MCF 10A (cell line): Measurements from ENCODE around the gene DZIP3. TPM values are rescaled to one million over a fixed set of nuclear protein-coding genes. Genes with fewer than 3 reads are reported as not detected.

ENCODE experiments used
- BruUV-seq: library from RNA; stranded (reverse); fragments of 400-500 nt; replicated peaks from 2 replicates; lab custom pipeline; 2021; lab: Mats Ljungman, UMichigan
- CTCF ChIA-PET: fragments of 300-600 bp; sonication (Branson Sonifier 250); formaldehyde crosslinking; extraction: SDS; loops from one replicate; lab custom pipeline; 2021; ENCODE audit warnings: antibody characterized with exemption, inconsistent platforms; lab: Yijun Ruan, JAX
- POLR2A ChIA-PET: fragments of 300-600, 350-650 bp; sonication (Branson Sonifier 250); formaldehyde crosslinking; extraction: SDS; loops from one replicate; lab custom pipeline; 2020; ENCODE audit warnings: antibody characterized with exemption, inconsistent platforms; lab: Yijun Ruan, JAX
- DNase-seq: peaks from one replicate; pipeline ENCODE4 v3.0.0-alpha.2; 2018; ENCODE audit not compliant: unreplicated experiment
- H3K27ac Mint-ChIP-seq: one replicate; pipeline ENCODE4 v1.8.0; 2022; ENCODE audit warnings: mild to moderate bottlenecking, low read depth, mixed read lengths; ENCODE audit not compliant: unreplicated experiment
- H3K27me3 Mint-ChIP-seq: one replicate; pipeline ENCODE4 v1.8.0; 2022; ENCODE audit warnings: mixed read lengths; ENCODE audit not compliant: insufficient read depth, unreplicated experiment
- H3K36me3 Mint-ChIP-seq: one replicate; pipeline ENCODE4 v1.8.0; 2022; ENCODE audit warnings: mild to moderate bottlenecking, moderate library complexity, mixed read lengths; ENCODE audit not compliant: insufficient read depth, unreplicated experiment
- H3K4me1 Mint-ChIP-seq: one replicate; pipeline ENCODE4 v1.8.0; 2022; ENCODE audit warnings: mixed read lengths; ENCODE audit not compliant: insufficient read depth, unreplicated experiment
- H3K4me3 Mint-ChIP-seq: one replicate; pipeline ENCODE4 v1.8.0; 2022; ENCODE audit warnings: mild to moderate bottlenecking, moderate library complexity, mixed read lengths; ENCODE audit not compliant: unreplicated experiment
- H3K9me3 Mint-ChIP-seq: one replicate; pipeline ENCODE4 v1.8.0; 2022; ENCODE audit warnings: mixed read lengths; ENCODE audit not compliant: unreplicated experiment
- intact Hi-C: fragments of 100-400 bp; cut with micrococcal nuclease; formaldehyde crosslinking; loops from 2 replicates; pipeline ENCODE4 v1.14.1; 2022
- total RNA-seq: library from RNA; stranded (reverse); gene quantifications from 2 replicates; pipeline ENCODE4 v1.2.3, GENCODE V29; 2022
- TF ChIP-seq, protein P1 (sequence below): fragments of 200-600 bp; IDR thresholded peaks from one replicate; pipeline ENCODE4 v1.8.0; 2022; ENCODE audit warnings: antibody characterized with exemption, mild to moderate bottlenecking; ENCODE audit not compliant: unreplicated experiment

The DZIP3 gene
- total RNA-seq, 1 experiment from 2014 or later, result 10.1 TPM

DNA sequence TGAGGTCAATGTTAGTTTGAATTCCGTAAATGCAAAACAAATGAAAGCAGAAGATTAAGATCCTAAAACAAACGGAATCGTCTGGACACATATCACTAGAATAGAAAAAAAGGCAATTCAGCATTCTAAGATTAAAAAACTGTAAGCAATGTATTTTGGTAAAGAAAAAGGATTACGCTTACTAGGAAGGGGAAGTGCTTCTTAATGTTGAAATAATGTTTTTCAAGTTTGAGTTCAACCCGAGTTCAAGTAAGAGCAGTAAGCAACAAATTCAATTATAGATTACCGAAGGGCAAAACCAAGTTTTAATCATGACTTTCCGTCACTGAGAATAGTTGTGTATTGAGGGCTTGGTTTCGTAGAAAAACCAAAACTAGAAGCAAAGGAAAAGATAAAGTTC, 921 bp upstream of the DZIP3 start:
- H3K36me3 Mint-ChIP-seq, result no peaks in the 10 kb centered on the region

DNA sequence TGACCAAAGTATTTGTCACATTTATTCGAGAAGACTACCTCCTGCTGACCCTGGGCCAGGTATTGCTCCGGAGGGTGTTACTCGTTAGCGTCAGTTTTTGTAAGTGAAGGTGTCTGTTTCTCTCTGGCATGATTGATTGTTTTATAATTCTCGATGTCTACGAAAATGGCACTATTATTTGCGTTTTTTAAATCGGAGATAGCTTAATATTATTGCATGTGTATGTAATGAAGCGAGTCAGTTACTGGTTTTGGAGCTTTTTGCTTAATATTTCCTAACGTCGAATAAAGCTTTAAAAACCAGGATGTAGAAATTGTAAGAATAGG, 439 bp downstream of the DZIP3 start:
- no peaks in the 10 kb centered on the region for H3K9me3 Mint-ChIP-seq
- no peaks in the 10 kb centered on the region for H3K36me3 Mint-ChIP-seq
- BruUV-seq, result TSS peak; percentile 80

More for the DNA sequence above, 921 bp upstream of the DZIP3 start:
- no peaks in the 10 kb centered on the region for H3K9me3 Mint-ChIP-seq
- TF ChIP-seq, protein P1, sequence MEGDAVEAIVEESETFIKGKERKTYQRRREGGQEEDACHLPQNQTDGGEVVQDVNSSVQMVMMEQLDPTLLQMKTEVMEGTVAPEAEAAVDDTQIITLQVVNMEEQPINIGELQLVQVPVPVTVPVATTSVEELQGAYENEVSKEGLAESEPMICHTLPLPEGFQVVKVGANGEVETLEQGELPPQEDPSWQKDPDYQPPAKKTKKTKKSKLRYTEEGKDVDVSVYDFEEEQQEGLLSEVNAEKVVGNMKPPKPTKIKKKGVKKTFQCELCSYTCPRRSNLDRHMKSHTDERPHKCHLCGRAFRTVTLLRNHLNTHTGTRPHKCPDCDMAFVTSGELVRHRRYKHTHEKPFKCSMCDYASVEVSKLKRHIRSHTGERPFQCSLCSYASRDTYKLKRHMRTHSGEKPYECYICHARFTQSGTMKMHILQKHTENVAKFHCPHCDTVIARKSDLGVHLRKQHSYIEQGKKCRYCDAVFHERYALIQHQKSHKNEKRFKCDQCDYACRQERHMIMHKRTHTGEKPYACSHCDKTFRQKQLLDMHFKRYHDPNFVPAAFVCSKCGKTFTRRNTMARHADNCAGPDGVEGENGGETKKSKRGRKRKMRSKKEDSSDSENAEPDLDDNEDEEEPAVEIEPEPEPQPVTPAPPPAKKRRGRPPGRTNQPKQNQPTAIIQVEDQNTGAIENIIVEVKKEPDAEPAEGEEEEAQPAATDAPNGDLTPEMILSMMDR, result no peak
- DNase-seq, result no peak
- no peaks in the 10 kb centered on the region for H3K27me3 Mint-ChIP-seq
- CTCF ChIA-PET, result interaction anchor here (0.9 to 3.5 kb wide), 4 partner anchors 22 to 102 kb away, joined by 3 to 15 read pairs (median 4); no protein-coding TSS in a partner anchor
- peak overlapping the region; percentile 98 for H3K4me3 Mint-ChIP-seq
- H3K27ac Mint-ChIP-seq, result peak overlapping the region; percentile 100
- POLR2A ChIA-PET, result interaction anchor here (0.6 to 3.2 kb wide), 8 partner anchors 7 to 111 kb away, joined by 4 to 20 read pairs (median 5); no protein-coding TSS in a partner anchor
- BruUV-seq, result no TSS peak
- intact Hi-C loops, result no loop called here
- H3K4me1 Mint-ChIP-seq, result peaks cover 47% of the 10 kb centered on the region

DNA sequence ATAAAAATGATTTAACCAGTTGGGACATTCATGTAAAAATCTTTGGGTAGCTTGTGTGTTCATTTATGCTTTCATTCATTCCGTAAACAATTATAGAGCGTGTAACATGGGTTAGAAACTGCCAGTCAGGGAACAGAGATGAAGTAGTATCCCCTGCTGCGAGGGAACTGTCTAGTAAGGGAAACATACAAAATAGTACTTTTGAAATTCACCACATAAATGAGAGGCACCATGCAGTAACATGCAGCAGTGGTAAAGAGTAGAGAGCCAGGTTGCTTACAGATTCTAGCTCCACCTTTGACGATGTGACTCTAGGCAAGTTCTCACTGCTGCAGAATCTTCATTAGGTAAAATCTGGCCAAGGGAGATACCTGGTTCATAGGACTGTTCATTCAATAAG, 938 bp downstream of the DZIP3 start:
- intact Hi-C loops, result no loop called here
- DNase-seq, result no peak
- Mint-ChIP-seq H3K4me3 (peak overlapping the region; percentile 98), H3K27me3 (no peaks in the 10 kb centered on the region), H3K36me3 (no peaks in the 10 kb centered on the region), H3K9me3 (no peaks in the 10 kb centered on the region), H3K27ac (peak overlapping the region; percentile 100), H3K4me1 (peaks cover 41% of the 10 kb centered on the region)
- POLR2A ChIA-PET, result interaction anchor here (0.6 to 3.2 kb wide), 13 partner anchors 9 to 1388 kb away, joined by 3 to 20 read pairs (median 4); no protein-coding TSS in a partner anchor
- CTCF ChIA-PET, result interaction anchor here (0.6 to 3.5 kb wide), 4 partner anchors 38 to 523 kb away, joined by 3 to 15 read pairs (median 8); no protein-coding TSS in a partner anchor
- TF ChIP-seq, protein P1, result no peak
- no TSS peak for BruUV-seq

More for the DNA sequence above, 439 bp downstream of the DZIP3 start:
- TF ChIP-seq, protein P1, result no peak
- no peaks in the 10 kb centered on the region for H3K27me3 Mint-ChIP-seq
- CTCF ChIA-PET, result interaction anchor here (0.6 to 3.5 kb wide), 5 partner anchors 34 to 325 kb away, joined by 3 to 15 read pairs (median 3); no protein-coding TSS in a partner anchor
- peak overlapping the region; percentile 98 for H3K4me3 Mint-ChIP-seq
- H3K4me1 Mint-ChIP-seq, result peaks cover 46% of the 10 kb centered on the region
- peak overlapping the region; percentile 100 for H3K27ac Mint-ChIP-seq
- intact Hi-C loops, result no loop called here
- POLR2A ChIA-PET, result interaction anchor here (0.6 to 3.2 kb wide), 19 partner anchors 10 to 1388 kb away, joined by 3 to 20 read pairs (median 4); partner anchors contain the start of gene IFT57
- no peak for DNase-seq

DNA sequence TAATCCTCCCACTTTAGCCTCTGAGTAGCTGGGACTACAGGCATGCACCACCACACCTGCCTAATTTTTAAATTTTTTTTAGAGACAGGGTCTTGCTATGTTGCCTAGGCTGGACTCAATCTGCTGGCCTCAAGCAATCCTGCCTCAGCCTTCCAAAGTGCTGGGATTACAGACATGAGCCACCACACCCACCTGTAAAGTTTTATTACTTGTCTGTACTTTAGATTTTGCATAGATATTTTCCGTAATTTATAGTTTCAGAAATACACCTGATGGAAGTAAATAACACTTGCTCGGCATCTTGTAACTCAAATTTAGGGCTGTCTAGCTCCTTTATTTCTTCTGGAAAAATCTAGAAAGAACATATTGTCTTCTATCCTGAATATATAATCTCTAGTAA, 5.8 kb downstream of the DZIP3 start:
- POLR2A ChIA-PET, result no interaction called here

More for the DNA sequence above, 5.8 kb downstream of the DZIP3 start:
- Mint-ChIP-seq H3K36me3 (no peaks in the 10 kb centered on the region), H3K27ac (no peak overlapping the region), H3K4me3 (no peak overlapping the region), H3K27me3 (no peaks in the 10 kb centered on the region), H3K4me1 (peaks cover 11% of the 10 kb centered on the region), H3K9me3 (no peaks in the 10 kb centered on the region)
- CTCF ChIA-PET, result no interaction called here
- TF ChIP-seq, protein P1, result no peak
- no TSS peak for BruUV-seq
- no peak for DNase-seq
- intact Hi-C loops, result no loop called here
